Measurements from ENCODE around the gene SSBP2. TPM values are rescaled to one million over a fixed set of nuclear protein-coding genes. Genes with fewer than 3 reads are reported as not detected.

SSBP2 gene
- total and polyA plus RNA-seq, 2 donors (not counting 3 experiments of a cell fraction or from before 2014, with no cell fraction given): 9.6 to 11.5 TPM

- H3K27ac ChIP-seq (ENCODE audit: insufficient read depth, low read depth, low read length): no peak overlapping the region
- no peak overlapping the region for H2AFZ ChIP-seq (ENCODE audit: low read depth, low read length)
- no TSS peak for BruUV-seq (replicated peaks)
- H3K36me3 ChIP-seq (ENCODE audit: control insufficient read depth in 2 of 2, extremely low read depth in 1 of 2, insufficient read depth in 2 of 2, low read length in 2 of 2): no peaks in the 10 kb centered on the region
- H3K9me3 ChIP-seq (replicated peaks; ENCODE audit: control insufficient read depth, insufficient read depth, low read length): no peaks in the 10 kb centered on the region
- H3K9ac ChIP-seq (replicated peaks; ENCODE audit: extremely low read depth, insufficient read depth, low read length): no peak overlapping the region
- TF ChIP-seq POLR2AphosphoS5 (IDR thresholded peaks at IDR 0.05; ENCODE audit: insufficient read depth, low read depth, low read length): no peak
- no peak for TF ChIP-seq POLR2A (IDR thresholded peaks at IDR 0.05; ENCODE audit: low read depth, low read length)
- no peak for TF ChIP-seq GATA2 (IDR thresholded peaks at IDR 0.05; ENCODE audit: insufficient read depth, insufficient read length, low read depth, low read length)
- no peak for TF ChIP-seq FOS (IDR thresholded peaks at IDR 0.05; ENCODE audit: borderline replicate concordance, insufficient read depth, low read length)
- TF ChIP-seq MYC (IDR thresholded peaks at IDR 0.05; ENCODE audit: low read depth, low read length): no peak
- TF ChIP-seq JUN (IDR thresholded peaks at IDR 0.05; ENCODE audit: borderline replicate concordance, insufficient read depth, insufficient read length, low read depth): no peak
- TF ChIP-seq, protein P1, sequence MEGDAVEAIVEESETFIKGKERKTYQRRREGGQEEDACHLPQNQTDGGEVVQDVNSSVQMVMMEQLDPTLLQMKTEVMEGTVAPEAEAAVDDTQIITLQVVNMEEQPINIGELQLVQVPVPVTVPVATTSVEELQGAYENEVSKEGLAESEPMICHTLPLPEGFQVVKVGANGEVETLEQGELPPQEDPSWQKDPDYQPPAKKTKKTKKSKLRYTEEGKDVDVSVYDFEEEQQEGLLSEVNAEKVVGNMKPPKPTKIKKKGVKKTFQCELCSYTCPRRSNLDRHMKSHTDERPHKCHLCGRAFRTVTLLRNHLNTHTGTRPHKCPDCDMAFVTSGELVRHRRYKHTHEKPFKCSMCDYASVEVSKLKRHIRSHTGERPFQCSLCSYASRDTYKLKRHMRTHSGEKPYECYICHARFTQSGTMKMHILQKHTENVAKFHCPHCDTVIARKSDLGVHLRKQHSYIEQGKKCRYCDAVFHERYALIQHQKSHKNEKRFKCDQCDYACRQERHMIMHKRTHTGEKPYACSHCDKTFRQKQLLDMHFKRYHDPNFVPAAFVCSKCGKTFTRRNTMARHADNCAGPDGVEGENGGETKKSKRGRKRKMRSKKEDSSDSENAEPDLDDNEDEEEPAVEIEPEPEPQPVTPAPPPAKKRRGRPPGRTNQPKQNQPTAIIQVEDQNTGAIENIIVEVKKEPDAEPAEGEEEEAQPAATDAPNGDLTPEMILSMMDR (IDR thresholded peaks at IDR 0.05; ENCODE audit: extremely low read depth in 1 of 2, insufficient read depth in 1 of 2, low read depth in 1 of 2, low read length in 2 of 2): no peak
- TF ChIP-seq EZH2 (IDR thresholded peaks at IDR 0.05; ENCODE audit: borderline replicate concordance, low read depth, low read length, severe bottlenecking): no peak
- no peak for TF ChIP-seq MAX (IDR thresholded peaks at IDR 0.05; ENCODE audit: insufficient read depth, insufficient read length)
- H3K9me1 ChIP-seq (replicated peaks; ENCODE audit: control insufficient read depth, extremely low read depth, insufficient read depth, low read length): no peaks in the 10 kb centered on the region
- FAIRE-seq (no peak), DNase-seq (ENCODE audit: low read depth, low spot score) (no peak)
- intact Hi-C loops (cut with micrococcal nuclease) (no loop called here), dilution Hi-C loops (cut with MboI; ENCODE audit: extremely low pct_ligation_motif_present, low sequenced_read_pairs) (no loop called here)
- ChIA-PET CTCF (interaction anchor here (0.6 kb wide), 1 partner anchor 87 kb away, joined by 4 read pairs; no protein-coding TSS in a partner anchor), POLR2A (no interaction called here)
- no peaks in the 10 kb centered on the region for H4K20me1 ChIP-seq (replicated peaks; ENCODE audit: control insufficient read depth, extremely low read depth, insufficient read depth, low read length)
- no peaks in the 10 kb centered on the region for H3K79me2 ChIP-seq (ENCODE audit: control insufficient read depth, insufficient read depth, low read length)
- H3K4me1 ChIP-seq (ENCODE audit: control insufficient read depth, extremely low read depth, insufficient read depth, low read length): no peaks in the 10 kb centered on the region
- no peaks in the 10 kb centered on the region for H3K27me3 ChIP-seq (ENCODE audit: control insufficient read depth in 2 of 2, insufficient read depth in 2 of 2, low read length in 2 of 2)
- no peak overlapping the region for H3K4me2 ChIP-seq (ENCODE audit: insufficient read depth, low read length)
- no peak overlapping the region for H3K4me3 ChIP-seq (replicated peaks in 1 of 3; ENCODE audit: insufficient read depth in 1 of 3, low read depth in 1 of 3, low read length in 3 of 3)
These were observed 118.2 kb downstream of the SSBP2 start for GRCh38 chr5:81632679-81633078.
